Chondrocyte (in vitro differentiated cells): ENCODE data around the gene FEZF2. TPM values are rescaled to one million over a fixed set of nuclear protein-coding genes. Genes with fewer than 3 reads are reported as not detected.

Experiments
- DNase-seq: peaks from one replicate; pipeline ENCODE4 v3.0.0; 2021; ENCODE audit warnings: mixed read lengths, low spot score
- H3K27ac Mint-ChIP-seq: one replicate; pipeline ENCODE4 v1.8.0; 2021; ENCODE audit warnings: mild to moderate bottlenecking, moderate library complexity, mixed read lengths; ENCODE audit not compliant: unreplicated experiment
- H3K27me3 Mint-ChIP-seq: 2 replicates; pipeline ENCODE4 v1.8.0; 2021; ENCODE audit warnings: low read depth, mixed read lengths
- H3K36me3 Mint-ChIP-seq: 2 replicates; pipeline ENCODE4 v1.8.0; 2021; ENCODE audit warnings: low read depth, mixed read lengths
- H3K4me1 Mint-ChIP-seq: 2 replicates; pipeline ENCODE4 v1.8.0; 2021; ENCODE audit warnings: low read depth, mild to moderate bottlenecking, mixed read lengths
- H3K4me3 Mint-ChIP-seq: one replicate; pipeline ENCODE4 v1.8.0; 2021; ENCODE audit warnings: mild to moderate bottlenecking, moderate library complexity, mixed read lengths; ENCODE audit not compliant: unreplicated experiment
- H3K9me3 Mint-ChIP-seq: 2 replicates; pipeline ENCODE4 v1.8.0; 2021; ENCODE audit warnings: low read depth, mixed read lengths
- CTCF ChIP-seq: fragments of 200-600 bp; sonication (generic); IDR thresholded peaks from 2 replicates; pipeline ENCODE4 v1.5.0; 2021; ENCODE audit warnings: antibody characterized with exemption, mild to moderate bottlenecking, moderate library complexity
- total RNA-seq: library from RNA; stranded (reverse); gene quantifications from 3 replicates; pipeline ENCODE4 v1.2.1, GENCODE V29; 2021

The FEZF2 gene
- total RNA-seq, 1 donor from 2014 or later, result not detected

GRCh38 chr3:62343755-62344154 is 29.6 kb downstream of the FEZF2 start:
- no peak overlapping the region for H3K27ac Mint-ChIP-seq
- no peak for DNase-seq
- no peak for TF ChIP-seq CTCF
- no peaks in the 10 kb centered on the region for H3K4me1 Mint-ChIP-seq
- no peak overlapping the region for H3K4me3 Mint-ChIP-seq
- no peaks in the 10 kb centered on the region for H3K9me3 Mint-ChIP-seq
- no peaks in the 10 kb centered on the region for H3K36me3 Mint-ChIP-seq
- peaks cover 23% of the 10 kb centered on the region for H3K27me3 Mint-ChIP-seq

GRCh38 chr3:62335196-62335595 is 38.2 kb downstream of the FEZF2 start:
- no peak for TF ChIP-seq CTCF
- Mint-ChIP-seq H3K4me3 (no peak overlapping the region), H3K27me3 (no peaks in the 10 kb centered on the region), H3K4me1 (no peaks in the 10 kb centered on the region), H3K27ac (no peak overlapping the region), H3K9me3 (no peaks in the 10 kb centered on the region), H3K36me3 (no peaks in the 10 kb centered on the region)
- DNase-seq, result no peak

- Mint-ChIP-seq H3K4me3 (no peak overlapping the region), H3K27ac (no peak overlapping the region), H3K4me1 (no peaks in the 10 kb centered on the region), H3K9me3 (no peaks in the 10 kb centered on the region), H3K27me3 (no peaks in the 10 kb centered on the region), H3K36me3 (no peaks in the 10 kb centered on the region)
- TF ChIP-seq CTCF, result peak; percentile 94
- DNase-seq, result no peak
These were observed 40.5 kb downstream of the FEZF2 start for GRCh38 chr3:62332835-62333244.

- Mint-ChIP-seq H3K27me3 (no peaks in the 10 kb centered on the region), H3K9me3 (no peaks in the 10 kb centered on the region), H3K4me3 (no peak overlapping the region), H3K36me3 (no peaks in the 10 kb centered on the region), H3K27ac (no peak overlapping the region), H3K4me1 (no peaks in the 10 kb centered on the region)
- DNase-seq, result no peak
- TF ChIP-seq CTCF, result no peak
These were observed 41.3 kb downstream of the FEZF2 start for GRCh38 chr3:62332017-62332416.

GRCh38 chr3:62329971-62330370 is 43.4 kb downstream of the FEZF2 start:
- no peak for DNase-seq
- no peak for TF ChIP-seq CTCF
- no peak overlapping the region for H3K4me3 Mint-ChIP-seq
- H3K27me3 Mint-ChIP-seq, result no peaks in the 10 kb centered on the region
- H3K27ac Mint-ChIP-seq, result no peak overlapping the region
- H3K4me1 Mint-ChIP-seq, result no peaks in the 10 kb centered on the region
- no peaks in the 10 kb centered on the region for H3K9me3 Mint-ChIP-seq
- no peaks in the 10 kb centered on the region for H3K36me3 Mint-ChIP-seq
